ENCODE results near the gene FGD5.

DNA sequence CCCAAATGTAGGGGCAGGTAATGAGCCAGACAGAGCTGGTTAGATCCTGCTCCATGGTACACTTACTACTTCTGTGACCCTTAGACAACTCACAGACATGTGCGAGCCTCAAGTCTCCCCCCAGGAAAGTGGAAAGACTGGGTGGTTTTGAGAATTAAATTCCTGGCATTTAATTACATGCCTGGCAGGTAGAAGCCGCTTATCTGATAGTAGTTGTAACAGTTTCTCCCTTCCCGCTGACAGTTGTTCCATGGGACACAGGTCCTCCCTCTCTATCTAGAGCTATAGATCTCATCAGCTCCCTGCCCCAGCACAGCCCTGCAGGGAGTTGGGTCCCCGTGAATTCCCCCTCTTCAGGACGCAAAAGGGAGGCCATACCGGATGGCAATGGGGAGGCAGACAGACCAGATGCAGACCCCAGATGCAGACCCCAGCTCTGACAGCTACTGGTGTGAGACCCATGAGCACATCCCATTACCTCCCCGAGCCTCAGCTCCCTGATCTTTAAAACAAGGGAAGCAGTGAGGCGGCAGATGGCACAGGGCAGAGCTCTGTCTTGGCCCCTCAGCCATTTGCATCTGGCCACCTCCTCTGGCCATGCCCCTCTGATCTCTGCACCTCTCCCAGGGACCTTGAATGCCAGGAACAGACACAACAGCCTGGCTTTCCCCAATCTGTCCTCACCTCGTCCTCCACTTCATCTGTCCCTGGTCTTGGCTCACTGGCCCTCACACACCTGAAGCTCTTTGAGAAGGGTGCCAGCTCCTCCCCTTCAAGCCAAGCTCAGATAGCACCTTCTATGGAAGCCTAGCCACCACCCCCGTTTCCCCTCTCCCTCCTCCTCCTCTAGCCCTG is 94.5 kb downstream of the FGD5 start:
- TF ChIP-seq POLR2A (IDR thresholded peaks at IDR 0.05): no peak
- TF ChIP-seq, protein P1, sequence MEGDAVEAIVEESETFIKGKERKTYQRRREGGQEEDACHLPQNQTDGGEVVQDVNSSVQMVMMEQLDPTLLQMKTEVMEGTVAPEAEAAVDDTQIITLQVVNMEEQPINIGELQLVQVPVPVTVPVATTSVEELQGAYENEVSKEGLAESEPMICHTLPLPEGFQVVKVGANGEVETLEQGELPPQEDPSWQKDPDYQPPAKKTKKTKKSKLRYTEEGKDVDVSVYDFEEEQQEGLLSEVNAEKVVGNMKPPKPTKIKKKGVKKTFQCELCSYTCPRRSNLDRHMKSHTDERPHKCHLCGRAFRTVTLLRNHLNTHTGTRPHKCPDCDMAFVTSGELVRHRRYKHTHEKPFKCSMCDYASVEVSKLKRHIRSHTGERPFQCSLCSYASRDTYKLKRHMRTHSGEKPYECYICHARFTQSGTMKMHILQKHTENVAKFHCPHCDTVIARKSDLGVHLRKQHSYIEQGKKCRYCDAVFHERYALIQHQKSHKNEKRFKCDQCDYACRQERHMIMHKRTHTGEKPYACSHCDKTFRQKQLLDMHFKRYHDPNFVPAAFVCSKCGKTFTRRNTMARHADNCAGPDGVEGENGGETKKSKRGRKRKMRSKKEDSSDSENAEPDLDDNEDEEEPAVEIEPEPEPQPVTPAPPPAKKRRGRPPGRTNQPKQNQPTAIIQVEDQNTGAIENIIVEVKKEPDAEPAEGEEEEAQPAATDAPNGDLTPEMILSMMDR (IDR thresholded peaks at IDR 0.05): no peak
